Mammary epithelial cell (primary cell): ENCODE measurements around the gene SHANK3.

Source experiments
- EZH2 ChIP-seq: IDR thresholded peaks from 2 replicates; pipeline ENCODE4 v1.6.1; 2012; ENCODE audit warnings: low read length, inconsistent platforms, borderline replicate concordance
- TF ChIP-seq, protein P1 (sequence below), 2 donors: IDR thresholded peaks in 1 of 2; conservative IDR thresholded peaks in 1 of 2; 2 replicates each; pipeline ENCODE4 v1.5.1; 2011 to 2012; ENCODE audit warnings: inconsistent platforms in 2 of 2, low read length in 2 of 2, mild to moderate bottlenecking in 2 of 2, control low read depth in 1 of 2, low read depth in 1 of 2; ENCODE audit not compliant: insufficient read depth in 1 of 2; ENCODE audit errors: extremely low read depth in 1 of 2

- TF ChIP-seq, protein P1, sequence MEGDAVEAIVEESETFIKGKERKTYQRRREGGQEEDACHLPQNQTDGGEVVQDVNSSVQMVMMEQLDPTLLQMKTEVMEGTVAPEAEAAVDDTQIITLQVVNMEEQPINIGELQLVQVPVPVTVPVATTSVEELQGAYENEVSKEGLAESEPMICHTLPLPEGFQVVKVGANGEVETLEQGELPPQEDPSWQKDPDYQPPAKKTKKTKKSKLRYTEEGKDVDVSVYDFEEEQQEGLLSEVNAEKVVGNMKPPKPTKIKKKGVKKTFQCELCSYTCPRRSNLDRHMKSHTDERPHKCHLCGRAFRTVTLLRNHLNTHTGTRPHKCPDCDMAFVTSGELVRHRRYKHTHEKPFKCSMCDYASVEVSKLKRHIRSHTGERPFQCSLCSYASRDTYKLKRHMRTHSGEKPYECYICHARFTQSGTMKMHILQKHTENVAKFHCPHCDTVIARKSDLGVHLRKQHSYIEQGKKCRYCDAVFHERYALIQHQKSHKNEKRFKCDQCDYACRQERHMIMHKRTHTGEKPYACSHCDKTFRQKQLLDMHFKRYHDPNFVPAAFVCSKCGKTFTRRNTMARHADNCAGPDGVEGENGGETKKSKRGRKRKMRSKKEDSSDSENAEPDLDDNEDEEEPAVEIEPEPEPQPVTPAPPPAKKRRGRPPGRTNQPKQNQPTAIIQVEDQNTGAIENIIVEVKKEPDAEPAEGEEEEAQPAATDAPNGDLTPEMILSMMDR (conservative IDR thresholded peaks at IDR 0.05 in 1 of 2, IDR thresholded peaks at IDR 0.05 in 1 of 2; ENCODE audit: extremely low read depth in 1 of 2, insufficient read depth in 1 of 2, low read depth in 1 of 2, low read length in 2 of 2): no peak
- no peak for TF ChIP-seq EZH2
Measured at GRCh38 chr22:50697667-50698506, 25.3 kb downstream of the SHANK3 start.
